SK-N-SH treated with all-trans-retinoic acid at 6 μM for 48 hours (cell line): ENCODE results near the gene PARP6.

Experiments used
- ATAC-seq: fragments of 200-7000 bp; cut with Tn5 transposase; 3 replicates; pipeline ENCODE4 v1.9.1; 2020; ENCODE audit warnings: mild to moderate bottlenecking, moderate library complexity
- ARNTL ChIP-seq: fragments of 450-650 bp; formaldehyde crosslinking; IDR thresholded peaks from 2 replicates; pipeline ENCODE4 v1.5.0; 2020; ENCODE audit warnings: low read depth, mild to moderate bottlenecking, moderate library complexity, borderline replicate concordance
- CSDC2 ChIP-seq: fragments of 250-450 bp; sonication (Bioruptor Pico); IDR thresholded peaks from 2 replicates; pipeline ENCODE4 v1.5.0; 2020; ENCODE audit warnings: mild to moderate bottlenecking, moderate library complexity
- ESRRG ChIP-seq: fragments of 250-450 bp; sonication (Bioruptor Pico); IDR thresholded peaks from 2 replicates; pipeline ENCODE4 v1.6.1; 2021; ENCODE audit warnings: mild to moderate bottlenecking
- GLIS3 ChIP-seq: fragments of 250-450 bp; sonication (Bioruptor Pico); IDR thresholded peaks from 2 replicates; pipeline ENCODE4 v1.5.0; 2020; ENCODE audit warnings: mild to moderate bottlenecking, moderate library complexity
- ISL1 ChIP-seq: fragments of 250-450 bp; sonication (Bioruptor Pico); IDR thresholded peaks from 2 replicates; pipeline ENCODE4 v2.1.2; 2022; ENCODE audit warnings: mild to moderate bottlenecking, moderate library complexity
- PPARA ChIP-seq: fragments of 250-450 bp; sonication (Bioruptor Pico); IDR thresholded peaks from 2 replicates; pipeline ENCODE4 v1.5.0; 2020; ENCODE audit warnings: mild to moderate bottlenecking, borderline replicate concordance
- RARB ChIP-seq: fragments of 250-450 bp; sonication (Bioruptor Pico); IDR thresholded peaks from 2 replicates; pipeline ENCODE4 v1.8.0; 2021; ENCODE audit warnings: mild to moderate bottlenecking, moderate library complexity
- SNAI2 ChIP-seq: fragments of 250-450 bp; sonication (Bioruptor Pico); IDR thresholded peaks from 2 replicates; pipeline ENCODE4 v1.5.0; 2020; ENCODE audit warnings: mild to moderate bottlenecking, moderate library complexity
- TCF4 ChIP-seq: fragments of 250-450 bp; sonication (Bioruptor Pico); IDR thresholded peaks from 2 replicates; pipeline ENCODE4 v1.8.0; 2021; ENCODE audit warnings: mild to moderate bottlenecking, moderate library complexity, borderline replicate concordance
- ZC3H10 ChIP-seq: fragments of 250-450 bp; sonication (Bioruptor Pico); IDR thresholded peaks from 2 replicates; pipeline ENCODE4 v1.5.1; 2021; ENCODE audit warnings: mild to moderate bottlenecking, moderate library complexity
- ZFP3 ChIP-seq: fragments of 250-450 bp; sonication (Bioruptor Pico); IDR thresholded peaks from 2 replicates; pipeline ENCODE4 v1.5.0; 2020; ENCODE audit warnings: mild to moderate bottlenecking, moderate library complexity
- ZFP30 ChIP-seq: fragments of 450-650 bp; formaldehyde crosslinking; IDR thresholded peaks from 2 replicates; pipeline ENCODE4 v1.5.0; 2022; ENCODE audit warnings: mild to moderate bottlenecking, moderate library complexity
- ZNF565 ChIP-seq: fragments of 450-650 bp; formaldehyde crosslinking; conservative IDR thresholded peaks from 2 replicates; pipeline ENCODE4 v1.5.0; 2020; ENCODE audit warnings: low read depth, mild to moderate bottlenecking, moderate library complexity
- ZNF70 ChIP-seq: fragments of 450-650 bp; formaldehyde crosslinking; IDR thresholded peaks from 2 replicates; pipeline ENCODE4 v1.5.0; 2020; ENCODE audit warnings: mild to moderate bottlenecking, moderate library complexity
- ZNF8 ChIP-seq: fragments of 450-650 bp; formaldehyde crosslinking; IDR thresholded peaks from 2 replicates; pipeline ENCODE4 v1.5.0; 2020; ENCODE audit warnings: mild to moderate bottlenecking, moderate library complexity
- TF ChIP-seq, protein P1 (sequence below): fragments of 250-450 bp; sonication (Bioruptor Pico); IDR thresholded peaks from 2 replicates; pipeline ENCODE4 v1.8.0; 2020; ENCODE audit warnings: mild to moderate bottlenecking, moderate library complexity, borderline replicate concordance
- TF ChIP-seq, protein P2 (sequence below): fragments of 250-450 bp; sonication (Bioruptor Pico); IDR thresholded peaks from 2 replicates; pipeline ENCODE4 v1.5.0; 2020; ENCODE audit warnings: mild to moderate bottlenecking, moderate library complexity
- TF ChIP-seq, protein P3 (sequence below): fragments of 250-450 bp; sonication (Bioruptor Pico); IDR thresholded peaks from 2 replicates; pipeline ENCODE4 v1.5.1; 2020; ENCODE audit warnings: low read depth, mild to moderate bottlenecking, moderate library complexity
- TF ChIP-seq, protein P4 (sequence below): fragments of 250-450 bp; sonication (Bioruptor Pico); IDR thresholded peaks from 2 replicates; pipeline ENCODE4 v1.8.0; 2021; ENCODE audit warnings: low read depth, mild to moderate bottlenecking, moderate library complexity, borderline replicate concordance

Gene PARP6

DNA sequence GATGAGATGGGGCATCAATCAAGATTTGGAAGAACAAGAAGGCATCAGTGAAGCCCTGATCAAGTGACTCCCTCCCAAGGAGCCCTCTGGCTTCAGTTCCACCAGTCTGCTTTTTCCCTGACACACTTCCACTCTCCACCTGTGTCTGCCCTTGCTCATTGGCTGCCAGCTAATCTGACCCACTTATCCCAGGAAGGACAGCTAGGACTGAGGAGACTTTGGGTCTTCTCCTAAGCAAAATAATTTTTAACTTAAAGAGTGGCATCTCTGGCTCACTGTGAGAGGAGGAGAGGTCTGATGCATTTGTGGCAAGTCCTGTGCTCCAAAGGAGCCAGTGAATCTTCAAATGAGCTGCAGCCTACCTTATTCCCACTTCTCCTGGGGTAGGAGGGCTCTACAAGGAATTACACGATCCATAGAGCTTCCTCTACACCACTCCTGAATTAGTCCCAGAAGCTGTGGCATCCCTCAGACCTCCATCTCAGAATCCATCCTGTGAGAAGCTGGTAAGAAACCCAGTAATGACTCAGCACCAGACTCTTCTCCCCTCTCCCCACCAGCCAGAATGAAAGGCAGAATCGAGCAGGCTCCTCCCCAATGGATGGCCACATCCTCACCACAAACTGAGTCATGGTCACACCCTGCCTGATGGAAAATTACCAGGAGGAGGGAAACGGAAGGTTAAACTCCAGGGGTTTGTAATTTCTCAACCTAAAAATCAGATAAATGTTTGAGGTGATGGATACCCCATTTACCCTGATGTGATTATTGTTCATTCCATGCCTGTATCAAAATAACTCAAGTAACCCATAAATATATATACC is 35.1 kb downstream of the PARP6 start:
- TF ChIP-seq ZC3H10: no peak
- ATAC-seq: peak; percentile 96

DNA sequence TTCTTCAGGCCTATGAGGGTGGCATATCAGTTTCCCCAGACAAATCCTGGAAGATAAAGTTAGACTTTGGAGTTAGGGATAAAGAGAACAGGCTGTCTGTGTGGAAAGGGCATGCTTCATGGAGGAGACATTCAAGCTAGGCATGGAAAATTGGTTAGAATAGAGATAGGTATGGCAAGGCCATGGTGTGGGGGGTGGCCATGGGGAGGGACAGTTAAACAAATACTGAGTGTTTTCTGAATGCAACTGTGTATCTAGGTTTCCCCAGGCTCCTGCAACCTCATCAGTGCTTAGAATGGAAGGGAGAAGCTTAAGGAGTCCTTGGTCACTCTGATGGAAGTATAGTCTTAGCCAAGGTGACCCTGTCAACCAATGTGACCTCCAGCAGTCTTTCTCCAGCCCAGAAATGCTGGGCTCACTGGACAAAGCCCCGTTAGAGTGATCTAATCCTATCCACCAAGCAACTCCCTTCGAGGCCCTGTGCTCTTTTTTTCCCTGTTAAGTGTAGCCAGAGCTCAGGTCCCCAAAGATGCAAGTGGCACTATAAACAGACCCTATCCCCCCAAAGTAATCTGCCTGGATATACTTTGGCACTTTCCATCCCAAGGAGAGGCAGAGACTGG is 35.9 kb downstream of the PARP6 start:
- ATAC-seq: no peak
- TF ChIP-seq ISL1 (no peak), ZC3H10 (no peak), ESRRG (CRISPR knock-in tag) (no peak), CSDC2 (no peak), ZFP3 (CRISPR knock-in tag) (no peak), ARNTL (CRISPR knock-in tag) (no peak), RARB (CRISPR knock-in tag) (no peak), ZFP30 (CRISPR knock-in tag) (no peak), TCF4 (CRISPR knock-in tag) (no peak), ZNF8 (no peak), GLIS3 (CRISPR knock-in tag) (no peak), ZNF70 (CRISPR knock-in tag) (no peak)
- TF ChIP-seq, protein P1, sequence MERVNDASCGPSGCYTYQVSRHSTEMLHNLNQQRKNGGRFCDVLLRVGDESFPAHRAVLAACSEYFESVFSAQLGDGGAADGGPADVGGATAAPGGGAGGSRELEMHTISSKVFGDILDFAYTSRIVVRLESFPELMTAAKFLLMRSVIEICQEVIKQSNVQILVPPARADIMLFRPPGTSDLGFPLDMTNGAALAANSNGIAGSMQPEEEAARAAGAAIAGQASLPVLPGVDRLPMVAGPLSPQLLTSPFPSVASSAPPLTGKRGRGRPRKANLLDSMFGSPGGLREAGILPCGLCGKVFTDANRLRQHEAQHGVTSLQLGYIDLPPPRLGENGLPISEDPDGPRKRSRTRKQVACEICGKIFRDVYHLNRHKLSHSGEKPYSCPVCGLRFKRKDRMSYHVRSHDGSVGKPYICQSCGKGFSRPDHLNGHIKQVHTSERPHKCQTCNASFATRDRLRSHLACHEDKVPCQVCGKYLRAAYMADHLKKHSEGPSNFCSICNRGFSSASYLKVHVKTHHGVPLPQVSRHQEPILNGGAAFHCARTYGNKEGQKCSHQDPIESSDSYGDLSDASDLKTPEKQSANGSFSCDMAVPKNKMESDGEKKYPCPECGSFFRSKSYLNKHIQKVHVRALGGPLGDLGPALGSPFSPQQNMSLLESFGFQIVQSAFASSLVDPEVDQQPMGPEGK (CRISPR knock-in tag): no peak
- TF ChIP-seq, protein P2, sequence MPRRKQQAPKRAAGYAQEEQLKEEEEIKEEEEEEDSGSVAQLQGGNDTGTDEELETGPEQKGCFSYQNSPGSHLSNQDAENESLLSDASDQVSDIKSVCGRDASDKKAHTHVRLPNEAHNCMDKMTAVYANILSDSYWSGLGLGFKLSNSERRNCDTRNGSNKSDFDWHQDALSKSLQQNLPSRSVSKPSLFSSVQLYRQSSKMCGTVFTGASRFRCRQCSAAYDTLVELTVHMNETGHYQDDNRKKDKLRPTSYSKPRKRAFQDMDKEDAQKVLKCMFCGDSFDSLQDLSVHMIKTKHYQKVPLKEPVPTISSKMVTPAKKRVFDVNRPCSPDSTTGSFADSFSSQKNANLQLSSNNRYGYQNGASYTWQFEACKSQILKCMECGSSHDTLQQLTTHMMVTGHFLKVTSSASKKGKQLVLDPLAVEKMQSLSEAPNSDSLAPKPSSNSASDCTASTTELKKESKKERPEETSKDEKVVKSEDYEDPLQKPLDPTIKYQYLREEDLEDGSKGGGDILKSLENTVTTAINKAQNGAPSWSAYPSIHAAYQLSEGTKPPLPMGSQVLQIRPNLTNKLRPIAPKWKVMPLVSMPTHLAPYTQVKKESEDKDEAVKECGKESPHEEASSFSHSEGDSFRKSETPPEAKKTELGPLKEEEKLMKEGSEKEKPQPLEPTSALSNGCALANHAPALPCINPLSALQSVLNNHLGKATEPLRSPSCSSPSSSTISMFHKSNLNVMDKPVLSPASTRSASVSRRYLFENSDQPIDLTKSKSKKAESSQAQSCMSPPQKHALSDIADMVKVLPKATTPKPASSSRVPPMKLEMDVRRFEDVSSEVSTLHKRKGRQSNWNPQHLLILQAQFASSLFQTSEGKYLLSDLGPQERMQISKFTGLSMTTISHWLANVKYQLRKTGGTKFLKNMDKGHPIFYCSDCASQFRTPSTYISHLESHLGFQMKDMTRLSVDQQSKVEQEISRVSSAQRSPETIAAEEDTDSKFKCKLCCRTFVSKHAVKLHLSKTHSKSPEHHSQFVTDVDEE (CRISPR knock-in tag): no peak

DNA sequence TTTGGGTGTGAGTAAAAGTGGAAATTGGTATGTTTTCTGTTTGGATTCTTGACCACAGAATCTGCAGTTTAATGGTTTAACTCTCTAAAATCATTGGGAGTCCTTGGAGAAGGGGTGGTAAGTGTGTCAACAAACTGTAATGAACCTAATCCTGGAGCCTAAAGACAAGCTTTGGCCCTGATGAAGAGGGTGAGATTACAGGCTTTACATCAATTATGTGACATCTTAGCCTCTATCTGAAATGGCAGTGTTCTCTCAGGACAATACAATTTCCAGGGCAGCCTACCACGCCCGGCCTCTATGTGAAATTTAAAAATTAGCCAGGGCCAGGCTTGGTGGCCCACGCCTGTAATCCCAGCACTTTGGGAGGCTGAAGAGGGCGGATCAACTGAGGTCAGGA is 37.1 kb downstream of the PARP6 start:
- no peak for TF ChIP-seq CSDC2
- TF ChIP-seq SNAI2: no peak
- TF ChIP-seq, protein P3, sequence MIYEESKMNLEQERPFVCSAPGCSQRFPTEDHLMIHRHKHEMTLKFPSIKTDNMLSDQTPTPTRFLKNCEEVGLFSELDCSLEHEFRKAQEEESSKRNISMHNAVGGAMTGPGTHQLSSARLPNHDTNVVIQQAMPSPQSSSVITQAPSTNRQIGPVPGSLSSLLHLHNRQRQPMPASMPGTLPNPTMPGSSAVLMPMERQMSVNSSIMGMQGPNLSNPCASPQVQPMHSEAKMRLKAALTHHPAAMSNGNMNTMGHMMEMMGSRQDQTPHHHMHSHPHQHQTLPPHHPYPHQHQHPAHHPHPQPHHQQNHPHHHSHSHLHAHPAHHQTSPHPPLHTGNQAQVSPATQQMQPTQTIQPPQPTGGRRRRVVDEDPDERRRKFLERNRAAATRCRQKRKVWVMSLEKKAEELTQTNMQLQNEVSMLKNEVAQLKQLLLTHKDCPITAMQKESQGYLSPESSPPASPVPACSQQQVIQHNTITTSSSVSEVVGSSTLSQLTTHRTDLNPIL: no peak
- no peak for TF ChIP-seq ARNTL (CRISPR knock-in tag)
- TF ChIP-seq, protein P4, sequence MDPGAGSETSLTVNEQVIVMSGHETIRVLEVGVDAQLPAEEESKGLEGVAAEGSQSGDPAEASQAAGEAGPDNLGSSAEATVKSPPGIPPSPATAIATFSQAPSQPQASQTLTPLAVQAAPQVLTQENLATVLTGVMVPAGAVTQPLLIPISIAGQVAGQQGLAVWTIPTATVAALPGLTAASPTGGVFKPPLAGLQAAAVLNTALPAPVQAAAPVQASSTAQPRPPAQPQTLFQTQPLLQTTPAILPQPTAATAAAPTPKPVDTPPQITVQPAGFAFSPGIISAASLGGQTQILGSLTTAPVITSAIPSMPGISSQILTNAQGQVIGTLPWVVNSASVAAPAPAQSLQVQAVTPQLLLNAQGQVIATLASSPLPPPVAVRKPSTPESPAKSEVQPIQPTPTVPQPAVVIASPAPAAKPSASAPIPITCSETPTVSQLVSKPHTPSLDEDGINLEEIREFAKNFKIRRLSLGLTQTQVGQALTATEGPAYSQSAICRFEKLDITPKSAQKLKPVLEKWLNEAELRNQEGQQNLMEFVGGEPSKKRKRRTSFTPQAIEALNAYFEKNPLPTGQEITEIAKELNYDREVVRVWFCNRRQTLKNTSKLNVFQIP (CRISPR knock-in tag): no peak
- TF ChIP-seq ZNF565: no peak
- no peak for TF ChIP-seq ZFP3 (CRISPR knock-in tag)
- no peak for TF ChIP-seq RARB (CRISPR knock-in tag)
- TF ChIP-seq, protein P1 (CRISPR knock-in tag): no peak
- TF ChIP-seq ZC3H10: no peak
- TF ChIP-seq PPARA (CRISPR knock-in tag): no peak
- TF ChIP-seq, protein P2 (CRISPR knock-in tag): no peak
- no peak for TF ChIP-seq ISL1

More for the DNA sequence above, 37.1 kb downstream of the PARP6 start:
- ATAC-seq: no peak
